SK-N-SH treated with all-trans-retinoic acid at 6 μM for 48 hours (cell line): ENCODE measurements around the gene RUBCNL.

Source experiments
- ATAC-seq: fragments of 200-7000 bp; cut with Tn5 transposase; 3 replicates; pipeline ENCODE4 v1.9.1; 2020; ENCODE audit warnings: mild to moderate bottlenecking, moderate library complexity
- ARNTL ChIP-seq: fragments of 450-650 bp; formaldehyde crosslinking; IDR thresholded peaks from 2 replicates; pipeline ENCODE4 v1.5.0; 2020; ENCODE audit warnings: low read depth, mild to moderate bottlenecking, moderate library complexity, borderline replicate concordance
- CREB5 ChIP-seq: fragments of 250-450 bp; sonication (Bioruptor Pico); IDR thresholded peaks from 2 replicates; pipeline ENCODE4 v1.5.1; 2020; ENCODE audit warnings: low read depth, mild to moderate bottlenecking, moderate library complexity
- CSDC2 ChIP-seq: fragments of 250-450 bp; sonication (Bioruptor Pico); IDR thresholded peaks from 2 replicates; pipeline ENCODE4 v1.5.0; 2020; ENCODE audit warnings: mild to moderate bottlenecking, moderate library complexity
- CSRNP3 ChIP-seq: fragments of 250-450 bp; sonication (Bioruptor Pico); IDR thresholded peaks from 2 replicates; pipeline ENCODE4 v1.5.1; 2021; ENCODE audit warnings: mild to moderate bottlenecking, moderate library complexity
- ESRRG ChIP-seq: fragments of 250-450 bp; sonication (Bioruptor Pico); IDR thresholded peaks from 2 replicates; pipeline ENCODE4 v1.6.1; 2021; ENCODE audit warnings: mild to moderate bottlenecking
- GLIS3 ChIP-seq: fragments of 250-450 bp; sonication (Bioruptor Pico); IDR thresholded peaks from 2 replicates; pipeline ENCODE4 v1.5.0; 2020; ENCODE audit warnings: mild to moderate bottlenecking, moderate library complexity
- ISL1 ChIP-seq: fragments of 250-450 bp; sonication (Bioruptor Pico); IDR thresholded peaks from 2 replicates; pipeline ENCODE4 v2.1.2; 2022; ENCODE audit warnings: mild to moderate bottlenecking, moderate library complexity
- OSR1 ChIP-seq: fragments of 250-450 bp; sonication (Bioruptor Pico); IDR thresholded peaks from 2 replicates; pipeline ENCODE4 v1.8.0; 2022; ENCODE audit warnings: moderate library complexity, mild to moderate bottlenecking, inconsistent platforms
- PATZ1 ChIP-seq: fragments of 250-450 bp; sonication (Bioruptor Pico); IDR thresholded peaks from 2 replicates; pipeline ENCODE4 v1.8.0; 2020; ENCODE audit warnings: mild to moderate bottlenecking, moderate library complexity, borderline replicate concordance
- PPARA ChIP-seq: fragments of 250-450 bp; sonication (Bioruptor Pico); IDR thresholded peaks from 2 replicates; pipeline ENCODE4 v1.5.0; 2020; ENCODE audit warnings: mild to moderate bottlenecking, borderline replicate concordance
- RARB ChIP-seq: fragments of 250-450 bp; sonication (Bioruptor Pico); IDR thresholded peaks from 2 replicates; pipeline ENCODE4 v1.8.0; 2021; ENCODE audit warnings: mild to moderate bottlenecking, moderate library complexity
- SNAI2 ChIP-seq: fragments of 250-450 bp; sonication (Bioruptor Pico); IDR thresholded peaks from 2 replicates; pipeline ENCODE4 v1.5.0; 2020; ENCODE audit warnings: mild to moderate bottlenecking, moderate library complexity
- TCF4 ChIP-seq: fragments of 250-450 bp; sonication (Bioruptor Pico); IDR thresholded peaks from 2 replicates; pipeline ENCODE4 v1.8.0; 2021; ENCODE audit warnings: mild to moderate bottlenecking, moderate library complexity, borderline replicate concordance
- TOX ChIP-seq: fragments of 250-450 bp; sonication (Bioruptor Pico); IDR thresholded peaks from 2 replicates; pipeline ENCODE4 v1.8.0; 2021; ENCODE audit warnings: mild to moderate bottlenecking, moderate library complexity, borderline replicate concordance
- TSHZ2 ChIP-seq: fragments of 250-450 bp; sonication (Bioruptor Pico); IDR thresholded peaks from 2 replicates; pipeline ENCODE4 v1.5.0; 2020; ENCODE audit warnings: mild to moderate bottlenecking, moderate library complexity
- ZC3H10 ChIP-seq: fragments of 250-450 bp; sonication (Bioruptor Pico); IDR thresholded peaks from 2 replicates; pipeline ENCODE4 v1.5.1; 2021; ENCODE audit warnings: mild to moderate bottlenecking, moderate library complexity
- ZFP3 ChIP-seq: fragments of 250-450 bp; sonication (Bioruptor Pico); IDR thresholded peaks from 2 replicates; pipeline ENCODE4 v1.5.0; 2020; ENCODE audit warnings: mild to moderate bottlenecking, moderate library complexity
- ZFP30 ChIP-seq: fragments of 450-650 bp; formaldehyde crosslinking; IDR thresholded peaks from 2 replicates; pipeline ENCODE4 v1.5.0; 2022; ENCODE audit warnings: mild to moderate bottlenecking, moderate library complexity
- ZNF70 ChIP-seq: fragments of 450-650 bp; formaldehyde crosslinking; IDR thresholded peaks from 2 replicates; pipeline ENCODE4 v1.5.0; 2020; ENCODE audit warnings: mild to moderate bottlenecking, moderate library complexity
- ZNF8 ChIP-seq: fragments of 450-650 bp; formaldehyde crosslinking; IDR thresholded peaks from 2 replicates; pipeline ENCODE4 v1.5.0; 2020; ENCODE audit warnings: mild to moderate bottlenecking, moderate library complexity

Gene RUBCNL

GRCh38 chr13:46311217-46311616, 75.8 kb downstream of the RUBCNL start (continued):
- TF ChIP-seq TSHZ2 (CRISPR knock-in tag) (no peak), ZNF8 (no peak), ARNTL (no peak), GLIS3 (CRISPR knock-in tag) (no peak), ZNF70 (CRISPR knock-in tag) (no peak), ZFP30 (no peak), TOX (CRISPR knock-in tag) (no peak)

GRCh38 chr13:46310066-46310465, 77.0 kb downstream of the RUBCNL start:
- no peak for TF ChIP-seq TOX (CRISPR knock-in tag)
- TF ChIP-seq ESRRG (CRISPR knock-in tag), result no peak
- TF ChIP-seq CREB5 (CRISPR knock-in tag), result no peak
- TF ChIP-seq SNAI2 (CRISPR knock-in tag), result no peak
- no peak for TF ChIP-seq CSRNP3
- TF ChIP-seq, all 23 proteins: peak for 0
- no peak for ATAC-seq

- no peak for TF ChIP-seq ISL1 (CRISPR knock-in tag)
- no peak for TF ChIP-seq PPARA (CRISPR knock-in tag)
- no peak for TF ChIP-seq ZC3H10
- TF ChIP-seq TSHZ2 (CRISPR knock-in tag), result no peak
- no peak for TF ChIP-seq PATZ1 (CRISPR knock-in tag)
- no peak for TF ChIP-seq TCF4
- TF ChIP-seq RARB (CRISPR knock-in tag), result no peak
- no peak for TF ChIP-seq OSR1
- TF ChIP-seq ZFP3 (CRISPR knock-in tag), result no peak
- TF ChIP-seq CSDC2, result no peak
- no peak for TF ChIP-seq GLIS3 (CRISPR knock-in tag)
- ATAC-seq, result no peak
Observed at GRCh38 chr13:46307554-46307953, 79.5 kb downstream of the RUBCNL start.

- TF ChIP-seq TCF4 (no peak), ISL1 (CRISPR knock-in tag) (no peak), CSRNP3 (no peak), ZNF8 (no peak), PPARA (CRISPR knock-in tag) (no peak), CSDC2 (no peak), PATZ1 (CRISPR knock-in tag) (no peak), OSR1 (no peak), ZFP30 (no peak)
- no peak for ATAC-seq
Observed at GRCh38 chr13:46304546-46304945, 82.5 kb downstream of the RUBCNL start.
